Measurements from ENCODE around the gene RBM7.

- TF ChIP-seq CTCF (optimal IDR thresholded peaks at IDR 0.05 in 1 of 3, IDR thresholded peaks at IDR 0.05 in 1 of 3, conservative IDR thresholded peaks at IDR 0.05 in 1 of 3; ENCODE audit: extremely low read depth in 1 of 3, insufficient read depth in 2 of 3, low read length in 3 of 3) (no peak), EZH2 (IDR thresholded peaks at IDR 0.05; ENCODE audit: low read length) (no peak)
Observed at GRCh38 chr11:114359342-114359741, 41.1 kb upstream of the RBM7 start.
